HL-60 (cell line): Measurements from ENCODE around the gene MLF1.

Source experiments
- DNase-seq, 2 experiments: peaks; one replicate each; pipeline ENCODE4 v3.0.0-alpha.2; 2010 to 2020; ENCODE audit warnings: low read depth in 1 of 2, low spot score in 1 of 2
- H3K27ac ChIP-seq: fragments of 250-450 bp; sonication (Bioruptor Pico); replicated peaks from 2 replicates; pipeline ENCODE4 v1.5.1; 2020; ENCODE audit warnings: mild to moderate bottlenecking, moderate library complexity
- H3K27me3 ChIP-seq: fragments of 250-450 bp; sonication (Bioruptor Pico); 2 replicates; pipeline ENCODE4 v1.5.1; 2021; ENCODE audit warnings: mild to moderate bottlenecking, moderate library complexity; ENCODE audit not compliant: insufficient read depth, poor library complexity, severe bottlenecking
- H3K4me3 ChIP-seq: replicated peaks from 2 replicates; pipeline ENCODE4 v1.5.1; 2011; ENCODE audit warnings: mild to moderate bottlenecking, control low read depth, low read length; ENCODE audit not compliant: insufficient read depth
- GABPA ChIP-seq: IDR thresholded peaks from 2 replicates; pipeline ENCODE4 v1.6.1; 2012; ENCODE audit warnings: low read depth
- POLR2AphosphoS5 ChIP-seq: IDR thresholded peaks from 2 replicates; pipeline ENCODE4 v1.6.1; 2012; ENCODE audit warnings: low read depth
- SPI1 ChIP-seq: IDR thresholded peaks from 2 replicates; pipeline ENCODE4 v1.6.1; 2012; ENCODE audit warnings: low read depth, mild to moderate bottlenecking, borderline replicate concordance
- TF ChIP-seq, protein P1 (sequence below): IDR thresholded peaks from 2 replicates; pipeline ENCODE4 v1.6.1; 2012; ENCODE audit warnings: low read depth; ENCODE audit not compliant: insufficient replicate concordance
- TF ChIP-seq, protein P2 (sequence below): IDR thresholded peaks from one replicate; pipeline ENCODE4 v1.5.1; 2011; ENCODE audit warnings: low read length, control low read depth, inconsistent platforms; ENCODE audit not compliant: insufficient read depth

MLF1 gene

DNA sequence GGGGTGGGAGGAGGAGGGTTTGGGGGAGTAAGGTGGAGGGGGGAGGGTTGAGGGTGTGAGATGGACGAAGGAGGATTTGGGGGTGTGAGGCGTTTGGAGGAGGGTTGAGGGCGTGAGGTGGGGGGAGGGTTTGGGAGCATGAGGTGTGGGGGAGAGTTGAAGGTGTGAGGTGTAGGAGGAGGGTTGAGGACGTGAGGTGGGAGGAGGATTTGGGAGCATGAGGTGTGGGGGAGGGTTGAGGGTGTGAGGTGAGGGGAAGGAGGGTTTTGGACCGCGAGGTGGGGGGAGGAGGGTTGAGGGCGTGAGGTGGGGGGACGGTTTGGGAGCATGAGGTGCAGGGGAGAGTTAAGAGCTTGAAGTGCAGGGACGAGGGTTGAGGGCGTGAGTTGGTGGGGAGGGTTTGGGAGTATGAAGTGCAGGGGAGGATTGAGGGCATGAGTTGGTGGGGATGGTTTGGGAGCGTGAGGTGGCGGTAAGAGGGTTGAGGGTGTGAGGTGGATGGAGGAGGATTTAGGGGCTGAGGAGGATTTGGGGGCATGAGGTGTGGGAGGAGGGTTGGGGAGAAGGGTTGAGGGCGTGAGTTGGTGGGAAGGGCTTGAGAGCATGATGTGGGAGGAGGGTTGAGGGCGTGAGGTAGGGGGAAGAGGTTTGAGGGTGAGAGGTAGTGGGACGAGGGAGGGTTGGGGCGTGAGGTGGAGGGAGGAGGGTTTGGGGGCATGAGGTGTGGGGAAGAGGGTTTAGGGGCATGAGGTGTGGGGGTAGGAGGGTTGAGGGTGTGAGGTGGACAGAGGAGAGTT is 1.2 kb downstream of the MLF1 start:
- TF ChIP-seq POLR2AphosphoS5, result no peak
- TF ChIP-seq, protein P1, sequence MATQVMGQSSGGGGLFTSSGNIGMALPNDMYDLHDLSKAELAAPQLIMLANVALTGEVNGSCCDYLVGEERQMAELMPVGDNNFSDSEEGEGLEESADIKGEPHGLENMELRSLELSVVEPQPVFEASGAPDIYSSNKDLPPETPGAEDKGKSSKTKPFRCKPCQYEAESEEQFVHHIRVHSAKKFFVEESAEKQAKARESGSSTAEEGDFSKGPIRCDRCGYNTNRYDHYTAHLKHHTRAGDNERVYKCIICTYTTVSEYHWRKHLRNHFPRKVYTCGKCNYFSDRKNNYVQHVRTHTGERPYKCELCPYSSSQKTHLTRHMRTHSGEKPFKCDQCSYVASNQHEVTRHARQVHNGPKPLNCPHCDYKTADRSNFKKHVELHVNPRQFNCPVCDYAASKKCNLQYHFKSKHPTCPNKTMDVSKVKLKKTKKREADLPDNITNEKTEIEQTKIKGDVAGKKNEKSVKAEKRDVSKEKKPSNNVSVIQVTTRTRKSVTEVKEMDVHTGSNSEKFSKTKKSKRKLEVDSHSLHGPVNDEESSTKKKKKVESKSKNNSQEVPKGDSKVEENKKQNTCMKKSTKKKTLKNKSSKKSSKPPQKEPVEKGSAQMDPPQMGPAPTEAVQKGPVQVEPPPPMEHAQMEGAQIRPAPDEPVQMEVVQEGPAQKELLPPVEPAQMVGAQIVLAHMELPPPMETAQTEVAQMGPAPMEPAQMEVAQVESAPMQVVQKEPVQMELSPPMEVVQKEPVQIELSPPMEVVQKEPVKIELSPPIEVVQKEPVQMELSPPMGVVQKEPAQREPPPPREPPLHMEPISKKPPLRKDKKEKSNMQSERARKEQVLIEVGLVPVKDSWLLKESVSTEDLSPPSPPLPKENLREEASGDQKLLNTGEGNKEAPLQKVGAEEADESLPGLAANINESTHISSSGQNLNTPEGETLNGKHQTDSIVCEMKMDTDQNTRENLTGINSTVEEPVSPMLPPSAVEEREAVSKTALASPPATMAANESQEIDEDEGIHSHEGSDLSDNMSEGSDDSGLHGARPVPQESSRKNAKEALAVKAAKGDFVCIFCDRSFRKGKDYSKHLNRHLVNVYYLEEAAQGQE, result no peak
- TF ChIP-seq, protein P2, sequence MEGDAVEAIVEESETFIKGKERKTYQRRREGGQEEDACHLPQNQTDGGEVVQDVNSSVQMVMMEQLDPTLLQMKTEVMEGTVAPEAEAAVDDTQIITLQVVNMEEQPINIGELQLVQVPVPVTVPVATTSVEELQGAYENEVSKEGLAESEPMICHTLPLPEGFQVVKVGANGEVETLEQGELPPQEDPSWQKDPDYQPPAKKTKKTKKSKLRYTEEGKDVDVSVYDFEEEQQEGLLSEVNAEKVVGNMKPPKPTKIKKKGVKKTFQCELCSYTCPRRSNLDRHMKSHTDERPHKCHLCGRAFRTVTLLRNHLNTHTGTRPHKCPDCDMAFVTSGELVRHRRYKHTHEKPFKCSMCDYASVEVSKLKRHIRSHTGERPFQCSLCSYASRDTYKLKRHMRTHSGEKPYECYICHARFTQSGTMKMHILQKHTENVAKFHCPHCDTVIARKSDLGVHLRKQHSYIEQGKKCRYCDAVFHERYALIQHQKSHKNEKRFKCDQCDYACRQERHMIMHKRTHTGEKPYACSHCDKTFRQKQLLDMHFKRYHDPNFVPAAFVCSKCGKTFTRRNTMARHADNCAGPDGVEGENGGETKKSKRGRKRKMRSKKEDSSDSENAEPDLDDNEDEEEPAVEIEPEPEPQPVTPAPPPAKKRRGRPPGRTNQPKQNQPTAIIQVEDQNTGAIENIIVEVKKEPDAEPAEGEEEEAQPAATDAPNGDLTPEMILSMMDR, result no peak
- no peak for TF ChIP-seq SPI1
- no peak for TF ChIP-seq GABPA
- no peak overlapping the region for H3K4me3 ChIP-seq
- DNase-seq, result no peak
- H3K27ac ChIP-seq, result no peak overlapping the region
- peaks cover 11% of the 10 kb centered on the region for H3K27me3 ChIP-seq

DNA sequence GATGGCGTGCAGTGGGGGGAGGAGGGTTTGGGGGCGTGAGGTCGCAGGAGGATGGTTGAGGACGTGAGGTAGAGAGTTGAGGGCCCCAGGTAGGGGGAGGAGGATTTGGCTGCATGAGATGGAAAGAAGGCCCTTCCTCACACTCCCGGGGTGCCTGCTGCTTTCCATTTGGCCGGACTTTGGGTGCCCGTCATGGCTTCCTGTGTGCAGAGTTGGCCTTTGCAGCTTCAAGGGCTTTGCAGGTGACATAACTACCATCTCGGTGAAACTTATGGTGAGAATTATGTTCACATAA is 1.7 kb downstream of the MLF1 start:
- H3K27me3 ChIP-seq, result peaks cover 11% of the 10 kb centered on the region
- no peak for DNase-seq
- no peak overlapping the region for H3K4me3 ChIP-seq
- TF ChIP-seq, protein P2, result no peak
- TF ChIP-seq SPI1 (no peak), POLR2AphosphoS5 (no peak), GABPA (no peak)
- TF ChIP-seq, protein P1, result no peak
- no peak overlapping the region for H3K27ac ChIP-seq

DNA sequence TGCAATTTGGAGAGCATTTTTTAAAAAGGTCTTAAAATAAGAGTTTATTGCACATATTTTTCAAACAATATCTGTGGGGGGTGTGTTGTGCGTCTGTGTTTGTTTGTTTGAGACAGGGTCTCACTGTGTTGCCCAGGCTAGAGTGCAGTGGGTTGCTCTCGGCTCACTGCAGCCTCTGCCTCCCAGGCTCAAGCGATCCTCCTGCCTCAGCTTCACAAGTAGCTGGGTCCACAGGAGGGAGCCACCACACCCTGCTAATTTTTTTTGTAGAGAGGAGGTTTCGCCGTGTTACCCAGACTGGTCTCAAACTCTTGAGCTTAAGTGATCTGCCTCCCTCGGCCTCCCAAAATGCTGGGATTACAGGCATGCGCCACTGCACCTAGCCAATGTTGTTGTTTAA is 2.7 kb downstream of the MLF1 start:
- Histone ChIP-seq H3K27me3 (peaks cover 11% of the 10 kb centered on the region), H3K4me3 (no peak overlapping the region), H3K27ac (no peak overlapping the region)
- TF ChIP-seq POLR2AphosphoS5 (no peak), GABPA (no peak), SPI1 (no peak)
- TF ChIP-seq, protein P1, result no peak
- TF ChIP-seq, protein P2, result no peak
- DNase-seq, result no peak
